HG02884 (cell line): ENCODE measurements around the gene B4GALT6.

Experiments
- ATAC-seq: cut with Tn5 transposase; IDR thresholded peaks from one replicate; pipeline ENCODE4 v1.9.1; 2021; ENCODE audit warnings: mild to moderate bottlenecking, moderate library complexity; ENCODE audit not compliant: unreplicated experiment

Gene B4GALT6

GRCh38 chr18:31661965-31662364, 22.4 kb downstream of the B4GALT6 start:
- ATAC-seq = no peak

GRCh38 chr18:31660763-31661162, 23.6 kb downstream of the B4GALT6 start:
- no peak for ATAC-seq

GRCh38 chr18:31659576-31660177, 24.7 kb downstream of the B4GALT6 start:
- no peak for ATAC-seq

DNA sequence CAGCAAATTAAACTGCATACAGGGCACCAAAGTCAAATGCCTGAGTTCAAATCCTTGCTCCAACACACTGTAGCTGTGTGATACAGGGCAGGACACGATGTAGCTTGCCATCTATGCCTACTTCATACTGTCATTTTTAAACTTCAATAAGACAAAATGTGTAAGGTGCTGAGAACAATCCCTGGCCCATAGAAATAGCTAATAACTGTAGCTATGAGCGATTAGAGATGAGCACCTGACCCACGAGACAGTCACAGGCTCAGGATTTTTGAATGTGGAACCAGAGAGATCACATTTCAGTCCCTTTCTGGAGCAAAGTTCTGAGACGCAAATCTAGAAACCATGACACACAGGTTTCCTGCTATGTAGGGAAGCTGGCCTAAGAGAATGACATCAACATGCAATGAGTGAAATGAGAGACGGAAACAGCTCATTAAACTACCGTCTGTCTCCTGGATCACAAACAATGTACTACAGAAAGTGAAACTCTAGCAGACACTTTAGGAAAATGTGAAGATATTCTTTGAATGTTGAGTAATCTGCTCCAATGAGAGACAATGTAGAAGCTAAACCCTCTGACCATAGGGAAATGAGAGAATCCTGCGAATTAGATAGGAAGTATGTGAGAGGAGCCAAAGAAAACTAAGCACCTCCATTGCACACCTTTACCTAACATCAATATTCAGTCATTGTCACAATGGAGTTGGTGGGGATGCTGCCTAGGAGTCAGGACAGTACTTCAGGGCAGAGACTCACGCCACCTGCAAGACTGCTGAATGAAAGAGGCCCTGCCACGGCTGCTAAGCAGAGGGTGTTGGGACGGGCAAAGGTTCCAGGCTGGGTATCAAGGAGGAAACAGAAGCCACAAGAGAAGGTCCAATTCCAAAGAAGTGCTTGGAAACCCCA, 25.5 kb downstream of the B4GALT6 start:
- peak; percentile 72 for ATAC-seq

DNA sequence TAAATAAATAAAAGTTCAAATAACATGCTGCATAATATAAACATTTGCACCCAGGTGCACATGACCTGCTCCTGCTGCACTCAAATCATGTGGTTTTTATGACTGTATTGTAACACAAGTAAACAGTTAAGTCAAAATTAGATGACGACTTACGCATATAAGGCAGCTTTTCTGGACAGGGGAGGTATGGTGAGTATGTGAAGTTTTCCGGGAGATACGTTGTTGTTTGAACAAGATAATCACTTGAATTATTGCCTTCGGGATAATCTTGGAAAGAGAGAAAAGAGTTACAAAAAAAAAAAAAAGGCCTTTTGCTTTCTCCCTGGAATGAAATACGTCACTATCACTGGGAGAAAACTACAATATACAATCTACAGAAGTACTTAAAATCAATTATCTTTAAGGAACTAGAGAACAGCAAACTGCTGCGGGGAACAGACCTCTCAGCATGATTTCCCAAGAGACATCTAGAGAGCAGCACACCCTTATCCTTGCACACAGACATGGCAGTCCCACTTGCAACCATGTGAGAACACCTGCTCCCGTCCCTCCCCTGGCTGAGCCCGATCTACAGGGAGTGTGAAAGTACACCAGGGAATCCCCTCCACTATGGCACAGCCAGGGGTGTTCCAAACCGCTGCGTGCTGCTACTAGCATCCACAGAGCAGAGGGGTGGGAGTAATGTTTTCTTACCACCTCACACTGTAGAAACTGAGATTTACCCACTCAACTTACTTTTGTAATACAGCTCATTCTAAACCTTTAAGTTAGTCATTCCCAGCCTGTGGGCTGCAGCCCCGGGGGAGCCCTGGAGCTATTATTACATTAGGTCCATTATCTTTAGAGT, 26.3 kb downstream of the B4GALT6 start:
- ATAC-seq = peak; percentile 80

- no peak for ATAC-seq
Observed at GRCh38 chr18:31656754-31657153, 27.6 kb downstream of the B4GALT6 start.

DNA sequence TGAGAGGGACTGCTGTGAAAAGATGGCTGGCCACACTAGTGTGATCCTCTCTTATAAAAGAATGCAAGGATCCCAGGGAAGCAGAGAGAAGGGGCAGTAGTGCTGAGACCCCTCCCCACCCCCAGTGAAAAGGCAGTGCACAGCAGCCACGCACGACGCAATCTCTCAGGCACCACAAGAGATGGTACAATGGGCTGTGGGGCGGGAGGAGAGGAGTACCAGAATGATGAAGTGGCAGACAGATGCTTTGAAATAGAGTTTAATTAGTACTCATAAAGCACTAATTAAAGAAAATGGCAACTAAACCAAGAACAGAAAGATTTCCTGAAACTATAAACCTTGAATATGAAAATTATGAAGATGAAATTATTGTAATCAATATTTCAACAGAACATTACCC, 29.0 kb downstream of the B4GALT6 start:
- no peak for ATAC-seq

DNA sequence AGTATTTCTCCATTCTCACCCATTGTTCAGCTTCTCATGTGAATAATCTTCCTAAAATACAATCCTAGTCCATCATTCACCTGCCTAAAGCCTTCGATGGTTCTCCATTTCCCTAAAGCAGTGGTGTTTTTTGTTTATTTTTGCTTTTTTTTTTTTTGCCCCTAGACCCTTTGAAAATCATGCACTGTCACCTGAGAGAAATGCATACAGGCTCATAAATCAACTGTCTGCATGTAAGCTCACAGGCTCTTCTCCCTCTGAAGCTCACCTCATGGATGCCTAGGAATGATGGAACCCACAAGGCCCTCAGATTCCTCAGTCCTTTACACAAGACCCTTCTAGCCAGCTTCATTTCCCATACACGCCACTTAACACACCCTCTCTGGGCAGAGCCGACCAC, 31.5 kb downstream of the B4GALT6 start:
- no peak for ATAC-seq

- ATAC-seq = no peak
Observed at GRCh38 chr18:31652357-31652756, 32.0 kb downstream of the B4GALT6 start.

- no peak for ATAC-seq
Observed at GRCh38 chr18:31651369-31651768, 33.0 kb downstream of the B4GALT6 start.

DNA sequence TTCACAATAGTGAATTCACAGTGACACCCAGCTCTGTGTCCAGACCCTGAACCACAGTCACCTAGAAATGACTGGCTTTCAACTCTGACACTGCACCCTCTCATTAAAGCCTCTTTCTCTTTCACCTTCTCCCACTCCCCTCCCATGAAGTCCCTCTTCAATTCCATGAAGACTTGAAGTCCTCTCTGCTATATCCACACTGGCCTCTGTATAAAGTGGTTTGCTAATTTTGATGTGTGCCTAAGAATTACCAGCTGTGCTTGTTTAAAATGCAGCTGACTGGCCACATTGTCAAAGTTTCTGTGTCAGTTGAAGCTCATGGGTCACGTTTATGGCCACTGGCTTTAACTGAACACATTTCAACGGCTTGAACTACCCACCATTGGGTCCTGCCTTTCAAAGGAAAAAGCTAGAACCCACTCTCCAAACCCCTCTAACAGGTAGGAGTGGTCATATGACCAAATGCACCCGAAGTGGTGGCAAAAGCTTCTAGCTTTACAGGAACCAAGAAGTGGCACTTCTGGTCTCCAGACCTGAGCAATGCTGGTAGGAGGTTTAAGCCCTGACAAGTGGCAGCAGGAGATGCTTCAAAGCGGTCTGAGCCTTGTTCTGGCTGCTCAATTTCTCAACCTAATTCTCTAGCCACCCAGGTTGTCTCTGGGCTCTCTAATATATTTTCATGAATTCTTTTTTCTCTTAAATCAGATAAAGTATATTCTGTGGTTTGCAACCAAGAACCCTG, 34.2 kb downstream of the B4GALT6 start:
- ATAC-seq = peak; percentile 52

- no peak for ATAC-seq
Observed at GRCh38 chr18:31649449-31649848, 34.9 kb downstream of the B4GALT6 start.

- peak; percentile 65 for ATAC-seq
Observed at GRCh38 chr18:31648966-31649429, 35.4 kb downstream of the B4GALT6 start.

- ATAC-seq = no peak
Observed at GRCh38 chr18:31648458-31648857, 35.9 kb downstream of the B4GALT6 start.

- no peak for ATAC-seq
Observed at GRCh38 chr18:31647127-31647753, 37.1 kb downstream of the B4GALT6 start.

DNA sequence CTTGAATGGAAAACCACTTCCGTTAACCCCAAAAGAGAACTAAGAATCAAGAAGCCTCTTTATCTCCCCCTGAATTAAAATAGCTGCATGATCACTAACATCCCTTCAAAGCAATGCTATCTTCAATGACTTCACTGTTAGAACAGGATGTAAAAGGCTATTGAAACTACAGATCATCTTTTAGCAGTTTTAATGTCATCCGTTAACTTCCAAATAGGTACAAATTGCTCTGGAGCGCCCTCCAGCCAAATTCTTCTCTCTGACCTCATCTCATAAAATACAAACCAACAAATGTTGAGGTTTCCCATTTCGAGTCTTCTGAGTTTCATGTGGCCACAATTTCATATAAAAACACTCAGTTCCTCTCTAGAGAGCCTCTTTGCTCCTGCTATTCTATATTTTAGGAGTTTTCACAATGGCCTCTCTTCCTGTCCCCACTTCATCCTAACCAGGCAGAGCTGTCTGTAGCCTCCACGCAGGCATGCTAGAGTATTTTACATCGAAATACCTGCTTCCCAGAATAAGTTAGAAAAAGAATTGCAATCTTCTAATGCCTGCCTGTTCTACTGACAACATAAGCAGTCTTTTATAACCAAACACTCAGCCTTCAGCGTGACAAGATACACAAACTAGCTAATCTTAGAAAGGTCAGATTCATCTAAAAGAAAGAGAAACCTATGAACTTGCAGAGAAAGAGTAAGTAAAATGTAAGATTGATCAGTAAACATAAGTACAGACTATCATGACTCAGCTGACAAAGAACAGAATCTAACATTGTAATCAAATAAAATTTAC, 37.9 kb downstream of the B4GALT6 start:
- no peak for ATAC-seq

- ATAC-seq = no peak
Observed at GRCh38 chr18:31645411-31645810, 39.0 kb downstream of the B4GALT6 start.

- ATAC-seq = no peak
Observed at GRCh38 chr18:31643003-31643402, 41.4 kb downstream of the B4GALT6 start.

DNA sequence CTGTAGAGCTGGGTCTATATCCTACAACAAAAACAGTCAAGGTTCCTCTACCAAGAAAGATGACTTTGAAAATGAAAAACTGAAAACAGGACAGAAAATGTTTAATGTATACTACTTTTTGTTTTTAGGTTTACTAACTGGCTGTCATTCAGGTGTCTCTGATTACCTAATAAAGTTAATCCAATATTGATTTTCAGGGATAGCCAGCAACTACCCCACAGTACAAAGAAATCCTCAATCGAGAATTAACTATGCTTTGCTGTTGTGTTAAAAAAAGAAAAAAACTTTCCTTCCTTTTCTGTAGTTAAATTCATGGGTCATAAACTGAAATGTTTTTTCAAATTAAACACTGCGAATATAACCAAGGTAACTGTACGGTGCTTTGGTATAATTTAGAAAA, 46.9 kb downstream of the B4GALT6 start:
- ATAC-seq = no peak
